ENCODE results near the gene FBXW2.
A peak's percentile ranks its signal among the peaks of the same experiment; 100 is the strongest.

FBXW2 gene

DNA sequence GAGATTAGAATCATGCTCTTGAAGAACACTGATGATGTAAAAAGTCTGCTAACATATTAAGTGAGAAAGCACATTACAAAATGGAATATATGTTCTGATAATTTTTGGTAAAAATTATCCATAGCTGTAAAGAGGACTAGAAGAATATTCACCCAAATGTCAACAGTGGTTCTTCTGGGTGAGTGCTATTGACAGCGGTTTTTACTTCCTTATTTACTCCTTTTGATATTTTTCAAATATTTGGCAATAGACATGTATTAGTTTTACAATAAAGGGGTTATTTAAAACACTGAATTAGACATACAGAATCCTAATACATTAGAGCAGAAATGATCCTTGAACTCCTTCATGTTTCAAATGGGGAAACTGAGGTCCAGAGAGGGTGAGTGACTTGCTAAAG, 52.0 kb downstream of the FBXW2 start:
- DNase-seq = no peak

DNA sequence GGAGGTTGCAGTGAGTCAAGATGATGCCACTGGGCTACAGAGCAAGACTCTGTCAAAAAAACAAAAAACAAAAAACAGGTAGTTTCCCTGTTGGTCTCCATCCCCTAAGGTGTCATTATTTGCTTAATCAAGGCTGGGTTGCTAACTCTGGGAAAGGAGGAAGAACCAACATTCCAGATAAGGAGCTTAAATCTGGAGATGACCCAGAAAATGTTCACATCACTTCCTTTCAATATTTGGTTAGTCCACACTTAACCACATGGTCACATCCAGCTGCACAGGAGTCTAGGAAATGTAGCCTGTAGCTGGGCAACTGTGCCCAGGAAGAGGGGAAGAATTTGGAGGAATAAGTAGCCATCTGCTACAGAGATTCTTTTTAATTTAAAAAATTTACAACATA, 53.1 kb downstream of the FBXW2 start:
- DNase-seq = no peak

DNA sequence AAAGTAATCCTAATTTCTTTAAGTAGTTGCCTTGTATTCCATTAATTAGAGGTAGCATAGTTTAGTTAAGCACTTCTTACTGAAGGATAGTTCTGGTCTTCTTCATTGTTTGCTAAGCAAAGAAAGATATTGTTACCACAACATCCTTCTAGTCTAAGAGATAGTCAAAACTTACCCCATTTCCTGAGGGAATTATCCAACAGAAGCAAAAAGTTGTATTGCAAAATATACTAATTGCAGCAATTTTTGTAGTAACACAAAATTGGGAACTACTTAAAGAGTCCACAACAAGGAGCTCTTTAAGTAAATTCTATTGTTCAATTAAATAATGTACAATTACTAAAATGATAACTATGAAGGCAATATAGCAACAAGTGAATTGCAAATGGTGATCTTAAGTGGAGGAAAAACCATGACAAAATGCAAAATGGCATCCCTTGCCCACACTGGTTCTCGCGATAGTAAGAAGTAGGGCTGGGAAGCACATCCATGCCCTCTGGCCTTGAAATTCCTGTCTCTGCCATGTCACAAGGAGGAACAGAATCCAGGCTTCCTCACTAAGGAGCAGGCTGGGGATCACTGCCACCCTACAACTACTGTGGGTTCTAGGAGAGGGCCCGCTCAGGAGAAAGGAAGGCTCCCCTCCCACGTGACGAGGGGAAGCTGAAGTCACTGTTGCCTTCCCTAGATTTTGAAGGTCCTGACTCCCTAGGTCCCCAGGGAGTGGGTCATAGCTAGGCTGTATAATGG, 55.6 kb downstream of the FBXW2 start:
- no peak for DNase-seq

DNA sequence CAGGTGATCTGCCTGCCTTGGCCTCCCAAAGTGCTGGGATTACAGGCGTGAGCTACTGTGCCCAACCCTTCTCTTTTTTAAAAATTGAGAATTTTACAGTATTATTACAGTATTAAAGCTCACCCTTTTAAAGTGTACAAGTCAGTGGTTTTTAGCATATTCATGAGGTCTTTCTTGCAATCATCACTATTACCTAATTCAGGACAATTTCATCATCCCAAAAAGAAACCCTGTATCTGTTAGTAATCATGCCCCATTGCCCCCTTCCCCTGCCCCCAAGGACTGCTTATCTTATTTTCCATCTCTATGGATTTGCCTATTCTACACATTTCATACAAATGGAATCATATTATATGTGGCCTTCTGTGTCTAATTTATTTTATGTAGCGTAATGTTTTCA, 56.3 kb downstream of the FBXW2 start:
- no peak for DNase-seq

DNA sequence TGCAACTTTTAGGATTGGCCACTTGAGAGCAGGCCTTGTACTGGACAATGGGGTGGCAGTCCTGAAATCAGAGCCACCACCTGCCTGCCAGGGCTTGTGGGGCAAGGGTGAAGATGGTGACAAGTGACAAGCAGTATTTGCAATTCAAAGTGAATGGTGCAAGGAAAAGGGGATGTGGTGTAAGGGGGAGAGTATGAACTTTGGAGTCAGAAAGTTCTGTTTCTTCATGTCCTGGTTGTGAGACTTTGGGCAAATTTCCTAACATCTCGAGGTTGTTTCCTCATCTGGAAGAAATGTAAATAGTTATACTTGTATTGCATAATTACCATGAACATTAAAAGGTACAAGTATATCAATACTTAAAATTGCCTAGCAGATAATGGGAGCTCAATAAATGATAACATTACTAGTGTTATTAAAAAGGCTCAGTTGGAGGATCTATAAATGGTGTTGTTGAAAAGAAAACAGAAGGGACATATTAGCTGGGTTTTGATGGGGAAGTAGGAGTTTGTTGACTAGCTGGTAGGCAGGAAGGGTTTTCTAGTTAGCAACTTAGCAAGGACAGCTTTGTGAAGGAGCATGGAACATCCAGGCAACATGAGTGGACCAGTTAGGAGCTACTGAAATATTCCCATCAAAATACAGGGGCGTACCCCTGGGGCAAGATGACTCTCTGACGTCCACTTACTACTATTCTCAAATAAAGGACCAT, 57.6 kb downstream of the FBXW2 start:
- no peak for DNase-seq

GRCh38 chr9:120734607-120735410, 58.4 kb downstream of the FBXW2 start:
- DNase-seq = no peak

GRCh38 chr9:120733190-120733589, 60.0 kb downstream of the FBXW2 start:
- DNase-seq = no peak

- DNase-seq = no peak
These were observed 62.3 kb downstream of the FBXW2 start for GRCh38 chr9:120730654-120731514.

GRCh38 chr9:120729791-120730241, 63.4 kb downstream of the FBXW2 start:
- no peak for DNase-seq

- no peak for DNase-seq
These were observed 66.7 kb downstream of the FBXW2 start for GRCh38 chr9:120726484-120726883.

DNA sequence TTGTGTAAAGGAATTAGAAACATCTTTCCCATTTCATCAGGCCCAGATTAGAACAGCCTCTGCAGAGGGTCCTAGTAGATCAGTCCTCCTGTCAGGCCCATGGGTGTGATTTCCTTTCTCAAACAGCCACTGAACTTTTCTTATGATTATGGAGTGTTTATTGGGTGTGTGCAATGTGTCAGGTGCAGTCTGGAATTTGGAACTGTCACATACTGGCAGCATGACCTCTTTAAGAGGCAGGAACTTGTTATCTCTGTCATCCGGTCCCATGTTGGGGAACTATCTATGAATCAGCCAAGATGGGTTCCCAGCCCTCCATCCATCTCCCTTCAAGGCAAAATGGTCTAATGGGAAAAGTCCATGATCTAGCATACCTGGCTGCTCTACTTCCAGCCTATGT, 67.3 kb downstream of the FBXW2 start:
- no peak for DNase-seq

- no peak for DNase-seq
These were observed 68.3 kb downstream of the FBXW2 start for GRCh38 chr9:120724757-120725400.

DNA sequence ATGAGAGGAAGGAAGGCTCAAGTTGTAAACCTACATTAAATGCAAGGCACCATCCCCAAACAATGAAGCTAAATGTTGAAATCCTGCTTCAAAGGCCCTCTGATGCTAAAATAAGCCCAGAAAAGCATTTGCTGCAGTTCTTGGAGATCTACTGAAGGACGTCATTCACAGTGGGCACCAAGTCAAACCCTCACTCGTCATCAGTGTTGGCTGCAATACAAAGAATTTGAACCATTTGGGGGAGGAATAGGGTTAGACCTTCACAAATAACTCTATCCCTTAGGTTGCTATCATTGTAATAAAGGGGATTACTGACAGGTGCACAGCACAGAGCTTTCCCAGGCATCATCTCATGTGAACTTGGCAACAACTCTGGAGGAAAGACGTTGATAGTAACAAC, 69.7 kb downstream of the FBXW2 start:
- DNase-seq = no peak

DNA sequence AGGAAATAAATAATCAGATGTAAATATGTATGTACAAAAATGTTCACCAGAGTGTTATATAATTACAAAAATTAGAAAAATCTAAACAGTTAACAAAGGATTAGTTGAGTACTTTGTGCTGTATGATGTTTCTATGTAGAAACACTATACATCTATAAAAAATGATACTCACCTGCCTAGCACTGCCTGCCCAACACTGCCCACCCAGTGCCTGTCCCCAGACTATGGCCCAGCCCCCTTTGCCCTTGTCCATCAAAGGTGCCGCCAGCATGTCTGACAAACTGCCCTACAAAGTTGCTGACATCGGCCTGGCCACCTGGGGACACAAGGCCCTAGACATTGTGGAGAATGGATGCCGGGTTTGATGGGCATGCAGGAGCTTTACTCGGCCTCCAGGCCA, 72.8 kb downstream of the FBXW2 start:
- no peak for DNase-seq

- peak; percentile 52 for DNase-seq
These were observed 74.9 kb downstream of the FBXW2 start for GRCh38 chr9:120718316-120718715.

- no peak for DNase-seq
These were observed 76.0 kb downstream of the FBXW2 start for GRCh38 chr9:120717176-120717575.

DNA sequence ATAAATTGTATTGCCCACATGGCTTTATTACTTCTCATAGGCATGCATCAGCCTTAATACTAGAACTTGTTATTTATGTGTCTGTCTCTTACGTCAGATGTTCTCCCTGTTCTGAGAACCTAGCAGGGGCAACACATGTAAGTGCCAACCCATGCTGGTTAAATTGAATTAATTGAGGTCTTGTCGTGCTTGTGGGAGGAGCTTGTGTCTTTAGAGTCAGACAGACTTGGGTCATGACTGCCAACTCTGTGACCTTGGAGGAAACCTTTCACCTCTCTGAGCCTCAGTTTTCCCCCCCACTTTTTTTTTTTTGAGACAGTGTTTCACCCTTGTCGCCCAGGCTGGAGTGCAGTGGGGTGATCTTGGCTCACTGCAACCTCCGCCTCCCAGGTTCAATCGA, 76.7 kb downstream of the FBXW2 start:
- DNase-seq = no peak

GRCh38 chr9:120715389-120715924, 77.8 kb downstream of the FBXW2 start:
- DNase-seq = no peak

- DNase-seq = no peak
These were observed 78.3 kb downstream of the FBXW2 start for GRCh38 chr9:120714846-120715388.

DNA sequence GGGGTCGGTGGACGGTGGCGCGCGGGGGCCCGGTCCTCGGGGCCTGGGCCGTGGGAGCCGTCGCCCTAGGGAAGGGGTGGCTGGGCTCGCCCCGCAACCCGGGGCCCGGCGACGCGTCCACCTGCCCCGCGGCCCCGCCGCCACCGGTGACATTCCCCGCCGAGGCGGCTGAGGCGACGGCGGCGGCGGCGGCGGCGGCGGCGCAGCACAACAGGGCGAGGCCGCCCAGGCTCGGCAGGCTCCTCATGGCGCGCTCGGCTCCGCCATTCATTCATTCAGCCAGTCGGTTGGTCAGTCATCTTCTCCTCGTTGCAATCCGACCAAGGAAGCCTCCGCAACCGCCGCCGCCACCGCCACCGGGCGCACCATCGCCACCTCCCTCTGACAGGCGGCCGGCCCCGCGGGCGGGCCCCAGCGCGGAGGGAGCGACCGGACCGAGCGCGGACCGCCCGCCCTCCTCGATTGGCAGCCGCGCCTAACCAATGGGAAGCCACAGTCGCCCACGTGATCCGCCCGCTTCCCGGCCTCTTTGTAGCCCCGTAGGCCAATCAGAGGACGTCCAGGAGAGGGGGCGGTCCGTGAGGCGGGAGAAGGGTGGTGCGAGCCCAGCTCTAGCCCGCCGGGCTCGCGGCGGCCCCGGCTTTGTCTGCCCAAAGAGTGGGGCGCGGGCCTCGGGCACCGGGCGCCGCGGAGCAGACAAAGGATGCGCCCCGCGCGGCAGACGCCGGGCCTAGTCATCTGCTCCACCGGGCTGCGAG, 78.9 kb downstream of the FBXW2 start, which contains the start of gene MEGF9:
TSS of gene MEGF9 (minus strand) at position 383 of the 758 bp plus-strand sequence. CDS start at position 271, 112 bp downstream.
- DNase-seq = peak; percentile 98

Measured in activated CD4-positive, alpha-beta T cell treated with anti-CD3 and anti-CD28 coated beads, Interleukin-10, Interleukin-2, amounts not matched to agents 100 ng/mL and 50 ng/mL, durations not matched to agents 16 hours and 8 hours (primary cell).